RWPE1 (cell line): ENCODE data around the gene ULK3.

Source experiments
- CTCF ChIA-PET: fragments of 350-600 bp; sonication (Branson Sonifier 250); formaldehyde crosslinking; extraction: SDS; loops from one replicate; lab custom pipeline; 2021; lab: Yijun Ruan, JAX
- POLR2A ChIA-PET: fragments of 400-600 bp; formaldehyde crosslinking; extraction: SDS; loops from one replicate; lab custom pipeline; 2020; ENCODE audit warnings: antibody characterized with exemption; ENCODE audit not compliant: low non-redundant PET; lab: Yijun Ruan, JAX
- DNase-seq: peaks from one replicate; pipeline ENCODE4 v3.0.0; 2012; ENCODE audit warnings: low spot score
- H3K27ac ChIP-seq: fragments of 450-650 bp; 2 replicates; pipeline ENCODE4 v1.5.1; 2017
- CTCF ChIP-seq: fragments of 450-650 bp; conservative IDR thresholded peaks from 2 replicates; pipeline ENCODE4 v1.5.1; 2017; ENCODE audit warnings: low read depth, mild to moderate bottlenecking

The ULK3 gene

GRCh38 chr15:74817370-74817737, 25.6 kb downstream of the ULK3 start:
- ChIA-PET POLR2A (interaction anchor here (0.6 to 1.2 kb wide), 2 partner anchors 9 to 26 kb away, joined by 3 read pairs; partner anchors contain the start of genes CPLX3 and ULK3), CTCF (interaction anchor here (0.6 to 1.4 kb wide), 12 partner anchors 9 to 379 kb away, joined by 3 to 13 read pairs (median 4); no protein-coding TSS in a partner anchor)
- peak; percentile 76 for DNase-seq
- TF ChIP-seq CTCF, result peak; percentile 68
- H3K27ac ChIP-seq, result peak overlapping the region; percentile 84

- POLR2A ChIA-PET, result interaction anchor here (0.6 to 1.2 kb wide), 2 partner anchors 9 to 26 kb away, joined by 3 read pairs; partner anchors contain the start of genes CPLX3 and ULK3
- no peak for DNase-seq
- CTCF ChIA-PET, result interaction anchor here (0.6 to 1.4 kb wide), 10 partner anchors 9 to 378 kb away, joined by 3 to 13 read pairs (median 4); no protein-coding TSS in a partner anchor
- TF ChIP-seq CTCF, result no peak
- H3K27ac ChIP-seq, result peak overlapping the region; percentile 84
These were observed 26.2 kb downstream of the ULK3 start for GRCh38 chr15:74816624-74817369.

- TF ChIP-seq CTCF, result no peak
- CTCF ChIA-PET, result no interaction called here
- POLR2A ChIA-PET, result no interaction called here
- peak overlapping the region; percentile 84 for H3K27ac ChIP-seq
- DNase-seq, result no peak
These were observed 27.0 kb downstream of the ULK3 start for GRCh38 chr15:74815961-74816360.

- ChIA-PET CTCF (interaction anchor here (0.6 to 1.0 kb wide), 2 partner anchors 18 to 27 kb away, joined by 3 to 5 read pairs; partner anchors contain the start of gene ULK3), POLR2A (no interaction called here)
- no peak for DNase-seq
- peak overlapping the region; percentile 84 for H3K27ac ChIP-seq
- no peak for TF ChIP-seq CTCF
These were observed 27.6 kb downstream of the ULK3 start for GRCh38 chr15:74815121-74815934.

GRCh38 chr15:74812533-74812932, 30.4 kb downstream of the ULK3 start, which contains the start of gene LMAN1L:
Gene LMAN1L (plus strand): TSS chr15:74812835. CDS start chr15:74812855, 20 bp downstream.
- ChIA-PET CTCF (no interaction called here), POLR2A (no interaction called here)

More at GRCh38 chr15:74812533-74812932, 30.4 kb downstream of the ULK3 start, which contains the start of gene LMAN1L:
- no peak for DNase-seq
- peak within 1 kb of the TSS; percentile 84 for H3K27ac ChIP-seq
- TF ChIP-seq CTCF, result no peak
